HG03095 (cell line): ENCODE results near the gene SIAE.

Experiments
- ATAC-seq: cut with Tn5 transposase; IDR thresholded peaks from one replicate; pipeline ENCODE4 v1.9.1; 2021; ENCODE audit warnings: moderate library complexity; ENCODE audit not compliant: unreplicated experiment

The SIAE gene, protein sequence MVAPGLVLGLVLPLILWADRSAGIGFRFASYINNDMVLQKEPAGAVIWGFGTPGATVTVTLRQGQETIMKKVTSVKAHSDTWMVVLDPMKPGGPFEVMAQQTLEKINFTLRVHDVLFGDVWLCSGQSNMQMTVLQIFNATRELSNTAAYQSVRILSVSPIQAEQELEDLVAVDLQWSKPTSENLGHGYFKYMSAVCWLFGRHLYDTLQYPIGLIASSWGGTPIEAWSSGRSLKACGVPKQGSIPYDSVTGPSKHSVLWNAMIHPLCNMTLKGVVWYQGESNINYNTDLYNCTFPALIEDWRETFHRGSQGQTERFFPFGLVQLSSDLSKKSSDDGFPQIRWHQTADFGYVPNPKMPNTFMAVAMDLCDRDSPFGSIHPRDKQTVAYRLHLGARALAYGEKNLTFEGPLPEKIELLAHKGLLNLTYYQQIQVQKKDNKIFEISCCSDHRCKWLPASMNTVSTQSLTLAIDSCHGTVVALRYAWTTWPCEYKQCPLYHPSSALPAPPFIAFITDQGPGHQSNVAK

DNA sequence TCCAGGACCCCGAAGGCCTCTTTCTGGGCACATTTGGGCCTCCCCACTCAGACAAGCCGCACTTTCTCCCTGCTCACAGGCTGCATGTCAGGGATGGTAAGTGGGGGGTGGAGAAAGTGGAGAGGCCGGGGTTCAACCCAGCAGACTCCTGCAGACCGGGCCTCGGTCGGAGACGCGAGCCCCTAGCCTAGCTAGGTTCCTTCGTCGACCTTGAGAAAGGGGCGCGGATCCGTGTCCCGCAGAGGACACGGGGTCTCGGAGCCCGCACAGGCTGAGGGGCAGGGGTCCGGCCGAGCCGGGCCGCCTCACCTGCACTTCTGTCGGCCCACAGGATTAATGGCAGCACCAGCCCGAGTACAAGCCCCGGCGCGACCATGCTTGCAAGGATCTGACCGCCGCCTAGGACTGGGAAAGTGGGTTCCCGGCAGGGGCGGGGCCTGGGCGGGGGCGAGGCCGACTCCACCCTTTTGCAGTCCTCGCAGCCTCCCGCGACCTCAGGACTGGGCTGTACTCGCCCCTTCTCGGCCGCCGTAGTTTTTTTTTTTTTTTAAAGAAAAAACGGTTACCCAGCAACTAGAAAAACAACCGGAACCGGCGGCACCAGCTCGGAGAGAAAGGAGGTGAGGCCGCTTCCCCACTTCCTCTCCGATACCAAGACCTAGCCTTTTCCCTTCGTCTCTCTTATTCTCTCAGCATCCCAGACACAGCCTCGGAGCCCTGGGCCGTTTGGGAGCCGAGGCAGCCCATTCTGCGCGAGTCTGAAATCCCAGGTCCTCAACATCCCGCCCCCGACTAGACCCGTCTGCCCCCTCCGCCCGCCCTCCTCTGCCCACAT is at the start of gene SIAE, which contains the start of gene SPA17:
TSS of gene SIAE (minus strand) at position 407 of the 835 bp plus-strand sequence. CDS start at position 376, 31 bp downstream.
TSS of gene SPA17 (plus strand) at position 572 of the 835 bp plus-strand sequence. CDS start 1,361 bp downstream, outside the sequence.
- peak; percentile 92 for ATAC-seq

DNA sequence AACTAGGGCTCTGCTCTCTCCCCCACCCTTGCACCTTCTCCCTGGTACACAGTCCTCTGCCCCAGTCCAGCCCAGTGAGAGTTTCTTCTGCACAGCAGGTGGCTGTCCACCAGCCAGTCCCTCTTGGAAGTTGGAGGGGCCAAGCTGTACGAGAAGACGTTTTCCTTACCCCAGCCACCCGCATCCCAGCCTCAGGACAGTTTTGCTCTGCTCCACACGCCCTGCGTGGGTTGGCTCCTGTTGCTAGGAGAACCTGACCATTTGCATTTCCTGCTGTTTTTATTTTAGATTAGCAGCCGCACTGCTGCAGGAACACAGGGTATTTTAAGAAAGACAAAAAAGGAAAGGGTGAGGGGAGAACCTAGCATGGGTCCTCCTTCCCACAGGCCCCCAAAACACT is 48.6 kb upstream of the SIAE start:
- ATAC-seq = no peak

DNA sequence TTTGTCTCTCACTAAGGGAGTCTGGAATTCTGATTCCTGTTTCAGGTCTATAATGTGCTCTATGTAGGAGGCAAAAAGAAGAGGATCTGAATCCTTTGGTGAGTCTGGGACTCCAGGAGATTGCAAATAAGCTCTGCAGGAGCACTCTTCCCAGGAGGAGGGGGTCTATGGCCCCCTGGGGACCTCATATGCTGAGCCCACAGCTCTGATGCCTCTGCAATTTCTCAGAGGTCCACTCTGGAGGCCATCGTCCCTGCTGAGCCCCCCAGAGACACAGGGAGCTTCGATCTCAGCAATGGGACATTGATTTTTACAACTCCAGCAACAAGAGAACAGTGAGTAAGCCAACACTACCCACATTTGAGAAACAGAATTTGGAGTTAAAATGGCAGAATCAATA is 46.0 kb upstream of the SIAE start:
- no peak for ATAC-seq

DNA sequence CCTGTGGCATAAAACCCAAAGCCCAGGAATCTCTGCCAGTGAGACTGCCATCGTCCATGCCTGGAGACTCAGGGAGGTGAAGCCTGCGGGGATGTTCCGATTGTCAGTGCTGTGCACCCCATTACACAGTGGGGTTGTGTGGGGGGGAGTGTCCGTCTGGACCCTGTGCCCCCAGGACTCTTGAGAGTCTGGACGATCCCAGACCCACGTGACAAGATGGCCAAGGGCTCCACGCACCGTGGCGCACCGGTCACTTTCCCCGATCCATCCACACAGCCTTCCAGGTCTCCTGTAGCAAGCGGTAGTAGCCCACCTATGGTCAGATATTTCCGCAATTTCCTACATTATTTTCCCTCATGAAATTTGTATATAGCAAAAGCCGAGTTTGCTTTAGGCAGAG is 45.3 kb upstream of the SIAE start:
- ATAC-seq = no peak

DNA sequence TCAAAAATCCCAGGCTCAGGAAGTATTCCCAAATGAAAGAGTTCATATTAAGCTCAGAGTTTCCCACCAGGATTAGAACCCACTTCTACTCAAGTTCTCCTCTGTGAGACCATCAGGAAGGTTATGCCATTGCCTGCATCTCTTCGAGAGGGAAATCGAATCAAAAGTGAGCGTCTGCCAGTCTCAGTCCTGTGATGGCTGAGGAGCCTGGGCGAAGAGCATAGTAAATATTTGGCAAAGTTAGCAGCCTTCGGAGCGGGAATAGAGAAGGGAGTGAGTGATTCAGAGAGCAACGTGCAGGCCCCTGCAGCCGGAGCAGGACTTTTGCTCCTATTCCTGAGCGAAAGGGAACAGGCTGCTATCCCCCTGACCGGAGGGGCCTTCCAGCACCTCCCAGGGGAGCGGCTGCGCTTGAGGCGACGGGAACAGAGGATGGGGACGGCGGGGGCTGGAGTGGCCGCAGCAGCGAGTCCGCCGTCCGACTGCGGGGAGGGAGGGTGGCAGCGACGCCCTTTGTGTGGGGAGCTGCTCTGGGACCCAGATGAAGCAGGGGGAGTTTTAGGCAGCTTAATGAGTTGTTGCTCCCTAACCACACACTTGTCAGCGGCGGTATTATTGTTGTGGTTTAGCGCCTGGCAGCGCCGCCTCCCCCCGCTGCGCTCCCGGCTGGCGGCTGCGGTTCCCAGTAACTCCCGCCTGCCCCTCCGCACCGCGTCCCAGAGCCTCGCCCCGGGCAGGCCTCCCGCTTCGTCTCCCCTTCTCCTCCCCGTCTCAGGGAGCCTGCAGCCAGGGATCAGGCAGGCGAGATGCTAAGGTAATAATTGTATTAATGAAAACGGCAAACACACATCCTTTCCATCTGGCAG is 44.5 kb upstream of the SIAE start:
- no peak for ATAC-seq

DNA sequence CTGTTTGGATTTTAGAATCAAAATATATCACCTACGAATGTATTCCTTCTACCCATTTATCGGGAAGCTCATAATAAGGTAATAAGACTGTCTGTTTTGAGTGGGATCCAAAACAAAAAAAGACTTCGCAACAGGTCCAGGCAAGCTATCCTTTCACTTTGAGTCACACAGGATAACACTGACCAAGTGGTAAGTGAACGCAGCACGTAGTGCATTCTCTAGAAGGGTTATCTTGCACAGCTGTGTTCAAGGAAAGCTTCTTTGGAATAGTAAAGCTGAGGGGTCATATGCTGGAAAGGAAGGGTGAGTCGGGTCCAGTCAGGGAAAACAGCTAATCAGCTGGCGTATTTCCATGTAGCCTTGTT is 43.9 kb upstream of the SIAE start:
- ATAC-seq = peak; percentile 46

DNA sequence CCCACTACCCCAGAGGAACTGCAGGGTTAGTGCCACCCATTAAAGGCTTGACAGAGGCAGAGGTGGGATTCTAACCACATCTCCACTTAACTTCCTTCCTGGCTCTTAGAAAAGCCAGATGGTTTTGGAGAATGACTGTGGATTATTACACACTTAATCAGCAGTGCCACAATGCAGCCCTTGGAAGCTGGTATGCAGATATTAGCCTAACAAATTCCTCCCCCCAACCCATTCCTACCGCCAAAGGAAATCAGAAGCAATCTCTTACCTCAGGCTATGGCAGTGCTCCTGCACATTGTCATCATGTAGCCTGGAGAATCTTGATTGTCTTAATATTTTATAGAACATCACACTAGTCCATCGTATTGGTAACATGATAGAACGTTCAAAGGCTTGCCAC is 43.1 kb upstream of the SIAE start:
- ATAC-seq = no peak

DNA sequence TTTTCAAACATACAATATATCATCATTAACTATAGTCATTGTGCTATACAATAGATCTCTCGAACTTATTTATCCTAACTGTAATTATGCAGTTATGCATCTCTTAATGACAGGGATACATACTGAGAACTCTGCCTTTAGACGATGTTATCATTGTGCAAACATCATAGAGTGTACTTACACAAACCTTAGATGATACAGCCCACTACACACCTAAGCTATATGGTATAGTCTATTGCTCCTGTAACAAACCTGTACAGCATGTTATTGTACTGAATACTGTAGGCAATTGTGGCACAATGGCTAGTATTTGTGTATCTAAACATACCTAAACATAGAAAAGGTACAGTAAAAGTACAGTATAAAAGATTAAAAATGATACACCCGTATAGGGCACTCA is 38.9 kb upstream of the SIAE start:
- ATAC-seq = no peak

DNA sequence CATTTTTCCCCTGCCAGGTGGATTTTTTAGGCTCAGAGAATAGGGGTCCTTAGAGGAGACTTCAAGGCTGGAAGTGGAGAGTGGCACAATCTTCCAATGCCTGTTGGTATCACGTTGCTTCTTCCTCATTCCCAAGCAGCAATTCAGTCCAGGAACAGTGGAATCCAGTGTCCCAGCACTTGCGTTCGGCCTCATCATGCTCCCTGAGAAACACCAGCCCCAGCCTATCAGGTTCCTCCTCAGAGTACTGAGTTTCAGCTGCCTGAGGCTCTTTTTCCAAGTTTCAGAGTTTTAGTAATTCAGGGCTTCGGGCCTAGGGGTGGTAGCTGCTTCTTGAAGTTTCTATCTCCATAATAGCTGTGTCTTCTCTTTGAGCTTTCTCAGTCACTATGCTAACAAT is 34.3 kb upstream of the SIAE start:
- no peak for ATAC-seq

DNA sequence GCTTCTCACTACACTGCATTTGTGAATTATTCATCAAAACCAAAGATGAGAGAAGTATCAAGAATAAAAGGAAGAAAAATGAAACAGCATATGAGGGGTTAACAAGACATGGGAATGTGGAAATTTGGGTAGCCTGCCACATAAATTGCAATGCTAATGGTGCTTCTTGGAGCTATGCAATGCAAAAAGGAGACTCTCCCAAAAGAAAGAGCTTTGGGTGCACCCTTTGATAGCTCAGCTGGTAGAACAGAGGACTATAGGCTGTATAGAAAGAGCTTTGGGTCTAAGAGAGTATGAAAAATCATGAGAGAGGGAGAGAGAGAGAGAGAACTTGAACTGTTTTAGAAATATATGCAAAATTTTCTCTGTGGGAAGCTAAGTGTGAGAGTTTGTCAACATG is 26.5 kb upstream of the SIAE start:
- ATAC-seq = no peak

DNA sequence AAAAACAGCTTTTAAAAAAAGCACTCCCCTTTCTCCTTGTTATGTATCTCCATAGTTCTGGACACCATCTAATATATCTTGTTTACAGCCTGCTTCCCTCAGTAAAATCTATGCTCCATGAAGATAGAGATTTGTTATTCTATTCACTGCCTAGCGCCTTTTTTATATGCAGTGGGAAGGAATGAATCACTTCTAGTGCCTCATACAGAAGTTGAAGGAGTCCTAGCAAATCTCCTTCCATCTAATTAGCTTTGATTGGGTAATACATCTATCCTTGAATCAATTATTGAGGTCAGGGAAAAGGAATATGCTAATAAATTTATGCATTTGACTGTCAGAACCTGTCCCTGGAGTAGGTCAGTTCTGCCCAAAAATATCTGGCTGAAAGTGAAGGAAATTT is 26.0 kb upstream of the SIAE start:
- ATAC-seq = no peak

DNA sequence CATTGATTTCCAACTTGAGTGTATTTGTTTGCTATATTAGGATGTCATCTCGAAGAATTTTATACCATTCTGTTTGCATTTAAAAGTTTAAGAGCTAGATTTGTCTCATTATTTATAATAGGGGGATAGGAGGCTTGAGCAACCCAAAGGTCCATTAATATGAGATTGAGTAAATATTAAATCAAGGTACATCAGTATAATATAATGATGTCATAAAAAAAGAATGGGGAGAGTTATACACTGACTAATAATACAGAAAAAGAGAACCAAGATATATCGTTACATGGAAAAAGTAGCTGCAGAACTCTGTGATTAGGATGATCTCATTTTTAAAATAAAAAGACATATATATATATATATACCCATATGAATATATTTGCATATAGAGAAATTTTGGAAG is 19.6 kb upstream of the SIAE start:
- ATAC-seq = no peak

DNA sequence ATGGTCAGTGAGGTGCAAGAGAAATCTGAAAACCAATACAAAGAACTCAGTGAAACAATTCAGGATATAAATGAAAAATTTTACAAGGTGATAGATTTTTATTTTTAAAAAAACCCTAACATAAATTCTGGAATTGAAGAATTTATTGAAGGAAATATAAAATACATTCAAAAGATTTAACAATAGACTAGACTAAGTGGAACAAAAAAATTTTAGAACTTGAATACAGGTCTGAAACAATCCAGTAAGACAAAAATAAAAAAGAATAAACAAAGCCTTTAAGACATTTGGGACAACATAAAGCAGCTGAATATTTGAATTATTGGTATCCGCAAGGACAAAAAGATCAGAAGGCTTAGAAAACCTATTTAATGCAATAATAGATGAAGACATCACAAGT is 8.9 kb upstream of the SIAE start:
- ATAC-seq = no peak

DNA sequence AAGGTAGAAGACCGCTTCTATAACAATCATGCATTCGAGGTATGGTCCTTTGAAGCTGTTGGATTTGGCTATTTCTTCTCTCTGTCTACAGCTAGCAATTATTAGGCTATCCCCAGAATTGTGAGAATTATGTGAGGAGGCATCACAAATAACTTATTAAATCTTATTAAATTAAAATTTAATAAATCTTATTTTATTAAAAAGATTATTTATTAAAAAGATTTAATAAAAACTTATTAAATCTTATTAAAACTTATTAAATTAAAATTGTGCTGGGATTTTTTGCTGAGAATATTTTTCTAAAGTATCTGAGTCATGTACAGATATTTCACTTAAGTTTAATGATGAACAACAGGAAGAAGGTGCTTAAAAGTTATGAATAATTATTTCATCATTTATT is 7.9 kb upstream of the SIAE start:
- no peak for ATAC-seq

DNA sequence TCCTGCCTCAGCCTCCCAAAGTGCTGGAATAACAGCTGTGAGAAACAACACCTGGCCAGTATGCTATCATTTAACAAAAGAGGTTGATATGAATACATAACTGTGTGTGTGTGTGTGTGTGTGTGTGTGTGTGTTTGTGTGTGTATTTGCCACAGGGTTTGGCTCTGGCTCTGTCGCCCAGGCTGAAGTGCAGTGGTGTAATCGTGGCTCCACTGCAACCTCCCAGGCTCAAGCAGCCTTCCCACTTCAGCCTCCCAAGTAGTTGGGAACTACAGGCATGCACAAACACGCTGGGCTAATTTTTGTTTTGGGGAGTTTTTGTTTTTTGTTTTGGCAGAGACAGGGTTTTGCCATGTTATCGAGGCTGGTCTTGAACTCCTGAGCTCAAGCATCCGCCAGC is 4.9 kb upstream of the SIAE start:
- ATAC-seq = no peak

DNA sequence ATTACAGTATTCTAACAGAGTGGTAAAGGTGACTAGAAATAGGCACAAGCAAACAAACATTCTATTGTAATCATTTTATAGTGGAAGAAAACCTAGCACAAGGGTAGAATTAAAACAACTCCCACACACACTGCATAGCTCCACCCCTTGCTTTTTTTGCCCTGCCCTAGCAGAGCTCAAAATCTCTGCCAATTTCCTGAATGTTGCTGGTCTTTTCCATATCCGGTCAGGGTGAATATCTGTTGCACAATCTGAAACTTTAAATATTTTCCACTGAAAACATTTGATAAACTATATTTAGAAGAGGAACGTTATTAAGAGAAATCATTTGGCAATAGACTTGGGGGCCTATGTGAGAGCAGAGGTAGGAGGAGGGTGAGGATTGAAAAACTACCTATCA is 2.8 kb upstream of the SIAE start:
- no peak for ATAC-seq

DNA sequence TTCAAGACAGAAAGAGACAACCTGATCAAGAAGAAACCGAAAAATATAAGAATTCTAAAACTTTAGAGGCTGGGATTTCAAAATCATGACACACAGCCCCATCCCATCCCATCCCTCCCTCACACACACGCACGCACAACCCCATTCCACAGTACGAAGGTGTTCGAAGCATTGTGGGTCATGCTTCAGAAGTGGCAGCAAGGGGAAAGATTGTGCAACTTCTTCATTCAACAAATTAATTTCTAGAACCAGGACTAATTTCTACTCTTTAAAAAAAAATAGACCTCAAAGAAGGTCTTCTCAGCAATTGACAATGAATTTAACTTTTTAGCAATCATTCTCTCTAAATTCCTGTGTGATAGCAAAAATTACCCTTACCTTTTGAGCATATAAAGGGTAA is 1.0 kb upstream of the SIAE start:
- no peak for ATAC-seq

DNA sequence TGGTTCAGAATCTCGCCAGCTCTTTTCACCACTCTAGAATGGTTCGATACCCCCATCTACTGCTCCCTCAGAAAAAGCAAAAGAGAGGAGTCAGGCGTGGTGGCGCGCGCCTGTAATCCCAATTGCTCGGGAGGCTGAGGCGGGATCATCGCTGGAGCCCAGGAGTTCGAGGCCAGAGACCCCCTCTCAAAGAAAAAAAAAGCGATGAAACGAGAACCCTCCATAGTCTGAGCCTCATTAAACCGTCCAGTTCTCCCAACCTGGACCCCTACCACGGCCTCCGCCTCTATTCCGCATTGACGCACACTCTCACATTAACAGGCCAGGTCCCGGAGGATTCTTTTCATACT is 604 bp upstream of the SIAE start:
- ATAC-seq = no peak

DNA sequence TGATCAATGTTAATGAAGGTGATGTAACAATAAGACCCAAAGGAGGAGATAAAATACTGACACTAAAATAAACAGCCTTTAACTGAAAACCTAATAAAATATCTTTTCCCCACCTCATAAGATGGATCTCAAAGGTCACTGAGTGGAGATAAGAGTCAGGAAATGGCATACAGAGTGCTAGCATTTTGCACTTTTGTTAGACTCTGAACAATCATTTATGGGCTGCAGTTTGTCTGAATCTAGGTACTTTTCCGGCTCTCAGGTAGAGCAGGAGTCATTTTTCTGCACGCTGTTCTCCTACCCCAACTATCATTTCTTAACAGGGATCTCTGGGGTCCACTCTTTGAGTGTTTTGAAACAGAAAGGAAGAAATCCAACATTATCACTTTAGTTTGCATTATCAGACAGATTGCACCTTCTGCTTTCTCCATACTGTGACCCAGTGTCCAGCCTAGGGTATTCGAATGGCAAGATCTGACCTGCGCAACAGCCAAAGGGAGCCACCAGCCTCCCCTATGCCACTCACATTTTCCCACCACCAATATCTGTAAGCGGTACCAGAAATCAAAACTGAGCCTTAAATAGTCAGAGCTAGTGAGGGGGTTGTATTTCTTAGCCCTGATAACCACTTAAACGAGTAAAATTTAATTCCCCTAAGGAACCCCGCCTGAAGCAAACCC is 863 bp downstream of the SIAE start:
- no peak for ATAC-seq

DNA sequence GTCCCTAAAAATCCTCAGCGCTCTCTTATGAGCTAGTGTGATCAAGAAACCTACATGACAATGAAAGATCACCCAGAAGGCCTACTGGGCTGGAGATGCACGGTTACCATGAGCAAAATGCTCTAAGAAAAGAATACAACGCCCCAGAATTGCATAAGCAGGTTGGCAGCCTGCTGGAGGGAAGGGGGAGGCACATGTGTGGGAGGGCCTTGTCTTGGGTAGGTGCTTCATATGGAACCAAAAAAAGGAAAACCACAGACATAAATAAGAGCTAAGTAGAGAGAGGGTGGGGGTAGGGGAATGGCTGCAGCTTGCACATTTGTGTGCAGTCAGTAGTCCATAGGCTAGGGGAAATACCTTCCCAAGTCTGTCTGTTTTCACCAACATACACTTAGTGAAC is 2.8 kb downstream of the SIAE start:
- no peak for ATAC-seq

DNA sequence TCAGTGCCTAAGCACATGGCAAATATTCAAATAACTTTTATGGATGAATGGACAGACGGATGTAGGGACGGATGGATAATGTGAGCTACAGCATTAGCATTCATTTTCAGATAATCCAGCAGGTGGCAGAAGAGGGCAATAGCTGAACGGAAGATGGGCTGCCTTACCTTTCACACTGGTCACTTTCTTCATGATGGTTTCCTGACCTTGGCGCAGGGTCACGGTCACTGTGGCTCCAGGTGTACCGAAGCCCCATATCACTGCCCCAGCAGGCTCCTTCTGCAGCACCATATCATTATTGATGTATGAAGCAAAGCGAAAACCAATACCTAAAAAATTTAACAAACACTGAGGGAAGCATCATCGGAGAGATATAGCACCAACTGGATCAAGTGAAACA is 4.3 kb downstream of the SIAE start:
- peak; percentile 31 for ATAC-seq
